ENCODE data around the gene TBC1D22A. TPM values are rescaled to one million over a fixed set of nuclear protein-coding genes. Genes with fewer than 3 reads are reported as not detected.

TBC1D22A gene
- total RNA-seq, 1 experiment from 2014 or later = 14.3 TPM

GRCh38 chr22:47000888-47001287 is 238.4 kb downstream of the TBC1D22A start:
- no peaks in the 10 kb centered on the region for H3F3A ChIP-seq (ENCODE audit: low read length, unreplicated experiment)
- H4K20me1 ChIP-seq (ENCODE audit: low read length) = no peaks in the 10 kb centered on the region
- H3K27ac ChIP-seq (ENCODE audit: low read length) = no peak overlapping the region
- no peak for ATAC-seq
- H2AFZ ChIP-seq (ENCODE audit: low read length) = no peak overlapping the region
- H3K9ac ChIP-seq (ENCODE audit: low read length) = no peak overlapping the region
- no peaks in the 10 kb centered on the region for H3K79me2 ChIP-seq (ENCODE audit: low read length)
- H3K4me1 ChIP-seq (ENCODE audit: insufficient read depth, low read length) = no peaks in the 10 kb centered on the region
- H3K4me3 ChIP-seq (ENCODE audit: low read length) = no peak overlapping the region
- H3K9me3 ChIP-seq (ENCODE audit: low read length) = no peaks in the 10 kb centered on the region
- TF ChIP-seq EZH2phosphoT487 (IDR thresholded peaks at IDR 0.05; ENCODE audit: borderline replicate concordance, low read length) (no peak), EZH2 (IDR thresholded peaks at IDR 0.05; ENCODE audit: low read length, unreplicated experiment) (no peak), CTCF (conservative IDR thresholded peaks at IDR 0.05; ENCODE audit: low read depth, low read length) (no peak)
- no TSS peak for BruUV-seq (replicated peaks)
- H3K4me2 ChIP-seq (ENCODE audit: low read length) = no peak overlapping the region
- no peaks in the 10 kb centered on the region for H3K27me3 ChIP-seq (ENCODE audit: low read length)
- ChIA-PET POLR2A (ENCODE audit: unreplicated experiment) (no interaction called here), CTCF (no interaction called here)
- no peaks in the 10 kb centered on the region for H3K36me3 ChIP-seq (ENCODE audit: low read depth, low read length)
- no peak for DNase-seq
- no peaks in the 10 kb centered on the region for H3K9me2 ChIP-seq (replicated peaks; ENCODE audit: low read length)
- intact Hi-C loops (cut with micrococcal nuclease) = no loop called here

GRCh38 chr22:47001288-47001687 is 238.8 kb downstream of the TBC1D22A start:
- Histone ChIP-seq H3K27ac (ENCODE audit: low read length) (no peak overlapping the region), H3K4me3 (ENCODE audit: low read length) (no peak overlapping the region), H4K20me1 (ENCODE audit: low read length) (no peaks in the 10 kb centered on the region), H3K4me2 (ENCODE audit: low read length) (no peak overlapping the region), H3K4me1 (ENCODE audit: insufficient read depth, low read length) (no peaks in the 10 kb centered on the region), H3K9me2 (replicated peaks; ENCODE audit: low read length) (no peaks in the 10 kb centered on the region), H3K79me2 (ENCODE audit: low read length) (no peaks in the 10 kb centered on the region), H3K9me3 (ENCODE audit: low read length) (no peaks in the 10 kb centered on the region), H3K36me3 (ENCODE audit: low read depth, low read length) (no peaks in the 10 kb centered on the region), H2AFZ (ENCODE audit: low read length) (no peak overlapping the region), H3F3A (ENCODE audit: low read length, unreplicated experiment) (no peaks in the 10 kb centered on the region), H3K9ac (ENCODE audit: low read length) (no peak overlapping the region), H3K27me3 (ENCODE audit: low read length) (no peaks in the 10 kb centered on the region)
- intact Hi-C loops (cut with micrococcal nuclease) = no loop called here
- CTCF ChIA-PET = no interaction called here
- TF ChIP-seq EZH2 (IDR thresholded peaks at IDR 0.05; ENCODE audit: low read length, unreplicated experiment) = no peak
- no peak for TF ChIP-seq CTCF (conservative IDR thresholded peaks at IDR 0.05; ENCODE audit: low read depth, low read length)
- TF ChIP-seq EZH2phosphoT487 (IDR thresholded peaks at IDR 0.05; ENCODE audit: borderline replicate concordance, low read length) = no peak
- DNase-seq (no peak), ATAC-seq (no peak)
- BruUV-seq (replicated peaks) = no TSS peak
- POLR2A ChIA-PET (ENCODE audit: unreplicated experiment) = no interaction called here

- no peaks in the 10 kb centered on the region for H3K79me2 ChIP-seq (ENCODE audit: low read length)
- H3K4me2 ChIP-seq (ENCODE audit: low read length) = no peak overlapping the region
- CTCF ChIA-PET = no interaction called here
- no peaks in the 10 kb centered on the region for H3K27me3 ChIP-seq (ENCODE audit: low read length)
- TF ChIP-seq EZH2phosphoT487 (IDR thresholded peaks at IDR 0.05; ENCODE audit: borderline replicate concordance, low read length) (no peak), EZH2 (IDR thresholded peaks at IDR 0.05; ENCODE audit: low read length, unreplicated experiment) (no peak), CTCF (conservative IDR thresholded peaks at IDR 0.05; ENCODE audit: low read depth, low read length) (no peak)
- no peak overlapping the region for H2AFZ ChIP-seq (ENCODE audit: low read length)
- no peaks in the 10 kb centered on the region for H3F3A ChIP-seq (ENCODE audit: low read length, unreplicated experiment)
- intact Hi-C loops (cut with micrococcal nuclease) = no loop called here
- ATAC-seq (no peak), DNase-seq (no peak)
- no peaks in the 10 kb centered on the region for H3K36me3 ChIP-seq (ENCODE audit: low read depth, low read length)
- no peak overlapping the region for H3K27ac ChIP-seq (ENCODE audit: low read length)
- no peaks in the 10 kb centered on the region for H3K9me2 ChIP-seq (replicated peaks; ENCODE audit: low read length)
- H4K20me1 ChIP-seq (ENCODE audit: low read length) = no peaks in the 10 kb centered on the region
- no TSS peak for BruUV-seq (replicated peaks)
- no peaks in the 10 kb centered on the region for H3K9me3 ChIP-seq (ENCODE audit: low read length)
- no peak overlapping the region for H3K4me3 ChIP-seq (ENCODE audit: low read length)
- H3K9ac ChIP-seq (ENCODE audit: low read length) = no peak overlapping the region
- H3K4me1 ChIP-seq (ENCODE audit: insufficient read depth, low read length) = no peaks in the 10 kb centered on the region
- POLR2A ChIA-PET (ENCODE audit: unreplicated experiment) = no interaction called here
These were observed 240.2 kb downstream of the TBC1D22A start for GRCh38 chr22:47002692-47003091.

Measured in PC-3 (cell line).